CD14-positive monocyte (primary cell): ENCODE measurements around the gene ASF1A. TPM values are rescaled to one million over a fixed set of nuclear protein-coding genes. Genes with fewer than 3 reads are reported as not detected.

Source experiments
- DNase-seq, 3 donors: peaks; one replicate each; pipeline ENCODE4 v3.0.0-alpha.2; 2011 to 2022
- H2AFZ ChIP-seq: 2 replicates; pipeline ENCODE4 v1.6.0; 2012; ENCODE audit warnings: mild to moderate bottlenecking, low read depth, low read length, inconsistent platforms; ENCODE audit not compliant: insufficient read depth, poor library complexity, severe bottlenecking
- H3K27ac ChIP-seq, 2 donors: 1 replicate in 1 of 2; 2 replicates in 1 of 2; pipeline ENCODE4 v1.5.1; 2012 to 2013; ENCODE audit warnings: low read length in 2 of 2, control low read depth in 1 of 2, inconsistent platforms in 1 of 2, low read depth in 1 of 2, mild to moderate bottlenecking in 1 of 2
- H3K27me3 ChIP-seq, 2 donors: one replicate each; pipeline versions ENCODE4 v1.6.0 to v1.6.1; 2011 to 2013; ENCODE audit warnings: low read length in 2 of 2; ENCODE audit not compliant: control insufficient read depth in 2 of 2, insufficient read depth in 2 of 2
- H3K36me3 ChIP-seq, 2 donors: replicated peaks in 1 of 2; 1 replicate in 1 of 2; 2 replicates in 1 of 2; pipeline versions ENCODE4 v1.5.1 to v1.6.1; 2012 to 2013; ENCODE audit warnings: low read length in 2 of 2, control low read depth in 1 of 2, inconsistent platforms in 1 of 2, mild to moderate bottlenecking in 1 of 2; ENCODE audit not compliant: insufficient read depth in 2 of 2, control insufficient read depth in 1 of 2
- H3K4me1 ChIP-seq, 2 donors: 1 replicate in 1 of 2; 2 replicates in 1 of 2; pipeline versions ENCODE4 v1.5.1 to v1.6.1; 2012 to 2013; ENCODE audit warnings: low read length in 2 of 2, control low read depth in 1 of 2, inconsistent platforms in 1 of 2, mild to moderate bottlenecking in 1 of 2, moderate library complexity in 1 of 2; ENCODE audit not compliant: insufficient read depth in 2 of 2, control insufficient read depth in 1 of 2
- H3K4me2 ChIP-seq: replicated peaks from 2 replicates; pipeline ENCODE3; 2012; ENCODE audit warnings: low read length, moderate library complexity, mild to moderate bottlenecking; ENCODE audit not compliant: poor library complexity, severe bottlenecking; ENCODE audit errors: extremely low read depth
- H3K4me3 ChIP-seq, 3 experiments: fragments of 200-600 bp in 1 of 3; sonication (generic) in 1 of 3; replicated peaks in 1 of 3; 1 replicate in 2 of 3; 2 replicates in 1 of 3; pipeline ENCODE4 v1.5.1; 2011 to 2013; ENCODE audit warnings: low read length in 3 of 3, mild to moderate bottlenecking in 3 of 3, control low read depth in 2 of 3, low read depth in 2 of 3, inconsistent platforms in 1 of 3, moderate library complexity in 1 of 3
- H3K79me2 ChIP-seq: 2 replicates; pipeline ENCODE4 v1.6.0; 2012; ENCODE audit warnings: mild to moderate bottlenecking, control low read depth, inconsistent platforms, low read length, moderate library complexity; ENCODE audit not compliant: insufficient read depth
- H3K9ac ChIP-seq: 2 replicates; pipeline ENCODE4 v1.6.0; 2017; ENCODE audit warnings: low read length, mild to moderate bottlenecking; ENCODE audit not compliant: insufficient read depth, poor library complexity, severe bottlenecking
- H3K9me3 ChIP-seq, 2 donors: replicated peaks in 1 of 2; 1 replicate in 1 of 2; 2 replicates in 1 of 2; pipeline versions ENCODE4 v1.5.1 to v1.6.1; 2012 to 2013; ENCODE audit warnings: low read length in 2 of 2, control low read depth in 1 of 2; ENCODE audit not compliant: control insufficient read depth in 1 of 2, insufficient read depth in 1 of 2
- H4K20me1 ChIP-seq: 2 replicates; pipeline ENCODE4 v1.6.0; 2012; ENCODE audit warnings: mild to moderate bottlenecking, low read length, control low read depth, moderate library complexity; ENCODE audit not compliant: insufficient read depth
- H3K27ac Mint-ChIP-seq, 7 donors: one replicate each; pipeline ENCODE4 v1.8.0; 2020; ENCODE audit warnings: mild to moderate bottlenecking in 7 of 7, mixed read lengths in 7 of 7, moderate library complexity in 6 of 7, inconsistent platforms in 2 of 7
- H3K27me3 Mint-ChIP-seq, 3 donors: one replicate each; pipeline ENCODE4 v1.8.0; 2021 to 2022; ENCODE audit warnings: low read depth in 3 of 3, mild to moderate bottlenecking in 3 of 3, mixed read lengths in 3 of 3, moderate library complexity in 3 of 3, inconsistent platforms in 1 of 3
- H3K36me3 Mint-ChIP-seq, 2 donors: one replicate each; pipeline ENCODE4 v1.8.0; 2020; ENCODE audit warnings: mixed read lengths in 2 of 2, inconsistent platforms in 1 of 2, mild to moderate bottlenecking in 1 of 2
- H3K4me1 Mint-ChIP-seq: one replicate; pipeline ENCODE4 v1.8.0; 2020; ENCODE audit warnings: mild to moderate bottlenecking, mixed read lengths
- H3K4me3 Mint-ChIP-seq, 2 donors: one replicate each; pipeline ENCODE4 v1.8.0; 2020; ENCODE audit warnings: mild to moderate bottlenecking in 2 of 2, mixed read lengths in 2 of 2, moderate library complexity in 1 of 2
- H3K9me3 Mint-ChIP-seq, 7 donors: one replicate each; pipeline ENCODE4 v1.8.0; 2020 to 2022; ENCODE audit warnings: mixed read lengths in 7 of 7, mild to moderate bottlenecking in 6 of 7, moderate library complexity in 6 of 7, inconsistent platforms in 2 of 7
- WGBS: methylation state at CpG from one replicate; pipeline ENCODE4 v1.1.5; 2013; ENCODE audit warnings: missing lambda C conversion rate; ENCODE audit not compliant: insufficient coverage; 5-methylcytosine and 5-hydroxymethylcytosine counted together
- intact Hi-C, 2 donors: fragments of 100-400 bp; cut with micrococcal nuclease; formaldehyde crosslinking; loops; one replicate each; pipeline versions ENCODE4 v1.15.0 to v1.15.1; 2023
- polyA plus RNA-seq, 3 donors: library from polyadenylated mRNA; depleted of rRNA in 1 of 3; unstranded in 2 of 3; stranded (reverse) in 1 of 3; fragments of 300-500 nt in 2 of 3; fragments of >200 nt in 1 of 3; fragmentation: Illumina TruSeq in 2 of 3; gene quantifications; 1 replicate in 2 of 3; 2 replicates in 1 of 3; pipeline ENCODE4 v1.2.3, GENCODE V29; 2012 to 2021
- TF ChIP-seq, protein P1 (sequence below): fragments of 200-600 bp; IDR thresholded peaks from one replicate; pipeline ENCODE4 v1.8.0; 2022; ENCODE audit warnings: antibody characterized with exemption, mild to moderate bottlenecking

ASF1A gene
- polyA plus RNA-seq, 3 donors, result 3.1 to 14.4 (median 10.5) TPM

DNA sequence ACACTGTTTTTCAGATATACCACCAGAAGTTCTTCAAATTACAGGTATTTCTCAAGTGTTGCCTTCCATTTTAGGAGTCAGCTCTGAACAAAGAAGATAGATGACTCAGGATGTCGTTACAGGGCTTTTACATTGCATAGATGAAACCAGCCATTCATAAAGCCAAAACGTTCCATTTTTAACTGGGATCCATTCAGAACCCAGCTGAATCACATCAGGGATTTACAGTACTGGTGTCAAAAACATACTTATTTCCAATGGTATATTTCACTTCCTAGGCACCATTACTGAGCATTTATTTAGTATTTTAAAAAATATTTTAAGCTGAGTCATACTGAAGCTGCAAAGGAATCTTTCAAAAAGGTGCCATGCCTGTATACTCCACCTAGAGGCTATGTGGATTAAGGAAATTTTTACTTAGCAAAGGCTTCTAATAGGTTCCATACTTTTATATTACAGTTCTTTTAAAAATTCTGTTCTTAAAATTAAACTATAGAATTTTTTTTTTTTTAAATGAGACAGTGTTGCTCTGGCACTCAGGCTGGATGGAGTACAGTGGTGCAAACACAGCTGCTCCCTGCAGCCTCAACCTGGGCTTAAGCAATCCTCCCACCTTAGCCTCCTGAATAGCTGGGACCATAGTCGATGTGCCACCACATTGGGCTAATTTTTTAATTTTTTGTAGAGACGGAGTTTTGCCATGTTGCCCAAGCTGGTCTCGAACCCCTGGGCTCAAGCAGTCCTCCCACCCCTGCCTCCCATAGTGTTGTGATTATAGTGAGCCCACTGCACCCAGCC lies 2.6 kb downstream of the ASF1A start:
- H3K36me3 ChIP-seq, result peaks cover 4 to 24% of the 10 kb centered on the region in 2 donors
- H3K36me3 Mint-ChIP-seq, result peaks cover 21% of the 10 kb centered on the region in 2 donors
- no peaks in the 10 kb centered on the region for H3K27me3 ChIP-seq
- H3K27me3 Mint-ChIP-seq, result peaks cover 0 to 3% (median 0%) of the 10 kb centered on the region in 3 donors
- no peaks in the 10 kb centered on the region for H3K9me3 ChIP-seq
- TF ChIP-seq, protein P1, sequence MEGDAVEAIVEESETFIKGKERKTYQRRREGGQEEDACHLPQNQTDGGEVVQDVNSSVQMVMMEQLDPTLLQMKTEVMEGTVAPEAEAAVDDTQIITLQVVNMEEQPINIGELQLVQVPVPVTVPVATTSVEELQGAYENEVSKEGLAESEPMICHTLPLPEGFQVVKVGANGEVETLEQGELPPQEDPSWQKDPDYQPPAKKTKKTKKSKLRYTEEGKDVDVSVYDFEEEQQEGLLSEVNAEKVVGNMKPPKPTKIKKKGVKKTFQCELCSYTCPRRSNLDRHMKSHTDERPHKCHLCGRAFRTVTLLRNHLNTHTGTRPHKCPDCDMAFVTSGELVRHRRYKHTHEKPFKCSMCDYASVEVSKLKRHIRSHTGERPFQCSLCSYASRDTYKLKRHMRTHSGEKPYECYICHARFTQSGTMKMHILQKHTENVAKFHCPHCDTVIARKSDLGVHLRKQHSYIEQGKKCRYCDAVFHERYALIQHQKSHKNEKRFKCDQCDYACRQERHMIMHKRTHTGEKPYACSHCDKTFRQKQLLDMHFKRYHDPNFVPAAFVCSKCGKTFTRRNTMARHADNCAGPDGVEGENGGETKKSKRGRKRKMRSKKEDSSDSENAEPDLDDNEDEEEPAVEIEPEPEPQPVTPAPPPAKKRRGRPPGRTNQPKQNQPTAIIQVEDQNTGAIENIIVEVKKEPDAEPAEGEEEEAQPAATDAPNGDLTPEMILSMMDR, result peak; percentile 59
- peak; percentile 11 to 39 (median 33) for DNase-seq
- peaks cover 36% of the 10 kb centered on the region for H3K4me1 Mint-ChIP-seq
- peak overlapping the region in 4 of 7 donors; percentile 6 to 63 (median 33) for H3K27ac Mint-ChIP-seq
- H3K4me3 Mint-ChIP-seq, result no peak overlapping the region
- intact Hi-C loops, result loop anchor here (10.0 kb wide), 2 partner anchors 92 to 218 kb away; no protein-coding TSS in a partner anchor
- peak overlapping the region; percentile 7 for H3K4me2 ChIP-seq
- H3K27ac ChIP-seq, result no peak overlapping the region
- peak overlapping the region in 1 of 3 experiments; percentile 99 for H3K4me3 ChIP-seq
- H3K4me1 ChIP-seq, result peaks cover 21 to 34% of the 10 kb centered on the region in 2 donors
- WGBS, result 13% methylated on average over 1 of the region's 5 CpGs
- H4K20me1 ChIP-seq, result peaks cover 35% of the 10 kb centered on the region
- H3K9ac ChIP-seq, result no peak overlapping the region
- no peaks in the 10 kb centered on the region for H3K9me3 Mint-ChIP-seq
- H3K79me2 ChIP-seq, result peaks cover 81% of the 10 kb centered on the region
- H2AFZ ChIP-seq, result no peak overlapping the region

DNA sequence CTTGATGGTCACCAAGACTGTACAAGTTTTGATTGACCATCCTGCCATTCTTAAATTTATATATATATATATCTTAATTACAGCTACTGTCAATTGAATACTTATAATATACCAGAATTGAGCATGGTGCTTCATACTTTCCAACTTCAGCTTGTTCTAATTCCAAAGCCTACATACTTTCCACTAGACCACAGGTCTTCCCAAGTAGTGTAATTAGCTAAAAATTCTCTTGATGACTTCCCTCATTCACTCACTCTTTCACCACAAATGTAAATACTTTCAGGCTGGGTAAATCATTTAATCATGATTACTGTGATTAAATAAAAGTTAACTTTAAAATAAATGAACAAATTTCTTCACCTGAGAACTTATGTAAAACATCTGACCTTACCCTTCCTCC lies 3.4 kb downstream of the ASF1A start:
- TF ChIP-seq, protein P1, result no peak

More for the DNA sequence above, 3.4 kb downstream of the ASF1A start:
- intact Hi-C loops, result loop anchor here (10.0 kb wide), 2 partner anchors 93 to 217 kb away; no protein-coding TSS in a partner anchor
- Mint-ChIP-seq H3K36me3 (peaks cover 22 to 29% of the 10 kb centered on the region in 2 donors), H3K4me3 (no peak overlapping the region), H3K27ac (peak overlapping the region in 1 of 7 donors; percentile 42), H3K27me3 (peaks cover 0 to 3% (median 0%) of the 10 kb centered on the region in 3 donors), H3K4me1 (peaks cover 27% of the 10 kb centered on the region), H3K9me3 (no peaks in the 10 kb centered on the region)
- peaks cover 35% of the 10 kb centered on the region for H4K20me1 ChIP-seq
- no peak for DNase-seq
- peaks cover 79% of the 10 kb centered on the region for H3K79me2 ChIP-seq
- no peaks in the 10 kb centered on the region for H3K27me3 ChIP-seq
- no peaks in the 10 kb centered on the region for H3K9me3 ChIP-seq
- no peak overlapping the region for H3K9ac ChIP-seq
- H3K36me3 ChIP-seq, result peaks cover 11 to 33% of the 10 kb centered on the region in 2 donors
- peaks cover 13 to 26% of the 10 kb centered on the region in 2 donors for H3K4me1 ChIP-seq
- H3K27ac ChIP-seq, result no peak overlapping the region
- H2AFZ ChIP-seq, result no peak overlapping the region
- no peak overlapping the region for H3K4me2 ChIP-seq
- H3K4me3 ChIP-seq, result no peak overlapping the region
